ENCODE data around the gene RBL1. TPM values are rescaled to one million over a fixed set of nuclear protein-coding genes. Genes with fewer than 3 reads are reported as not detected.

RBL1 gene
- total RNA-seq, 4 donors from 2014 or later, result 4.4 to 9.0 (median 6.4) TPM

GRCh38 chr20:37102571-37102970 is 6.8 kb upstream of the RBL1 start:
- Histone ChIP-seq H3K4me1 (no peaks in the 10 kb centered on the region), H3K27me3 (no peaks in the 10 kb centered on the region), H3K36me3 (peaks cover 0 to 4% of the 10 kb centered on the region in 2 donors), H3K27ac (no peak overlapping the region), H3K9me3 (no peaks in the 10 kb centered on the region), H3K4me3 (no peak overlapping the region)
- no peak for TF ChIP-seq EP300 (IDR thresholded peaks at IDR 0.05)
- no peak for TF ChIP-seq POLR2A (IDR thresholded peaks at IDR 0.05)
- TF ChIP-seq, protein P1, sequence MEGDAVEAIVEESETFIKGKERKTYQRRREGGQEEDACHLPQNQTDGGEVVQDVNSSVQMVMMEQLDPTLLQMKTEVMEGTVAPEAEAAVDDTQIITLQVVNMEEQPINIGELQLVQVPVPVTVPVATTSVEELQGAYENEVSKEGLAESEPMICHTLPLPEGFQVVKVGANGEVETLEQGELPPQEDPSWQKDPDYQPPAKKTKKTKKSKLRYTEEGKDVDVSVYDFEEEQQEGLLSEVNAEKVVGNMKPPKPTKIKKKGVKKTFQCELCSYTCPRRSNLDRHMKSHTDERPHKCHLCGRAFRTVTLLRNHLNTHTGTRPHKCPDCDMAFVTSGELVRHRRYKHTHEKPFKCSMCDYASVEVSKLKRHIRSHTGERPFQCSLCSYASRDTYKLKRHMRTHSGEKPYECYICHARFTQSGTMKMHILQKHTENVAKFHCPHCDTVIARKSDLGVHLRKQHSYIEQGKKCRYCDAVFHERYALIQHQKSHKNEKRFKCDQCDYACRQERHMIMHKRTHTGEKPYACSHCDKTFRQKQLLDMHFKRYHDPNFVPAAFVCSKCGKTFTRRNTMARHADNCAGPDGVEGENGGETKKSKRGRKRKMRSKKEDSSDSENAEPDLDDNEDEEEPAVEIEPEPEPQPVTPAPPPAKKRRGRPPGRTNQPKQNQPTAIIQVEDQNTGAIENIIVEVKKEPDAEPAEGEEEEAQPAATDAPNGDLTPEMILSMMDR (IDR thresholded peaks at IDR 0.05), result no peak
- 81 to 98% methylated on average over 2 to 3 of the region's 6 CpGs for WGBS, 2 donors (ENCODE audit: low coverage in 1 of 2)
- ATAC-seq, result no peak

DNA sequence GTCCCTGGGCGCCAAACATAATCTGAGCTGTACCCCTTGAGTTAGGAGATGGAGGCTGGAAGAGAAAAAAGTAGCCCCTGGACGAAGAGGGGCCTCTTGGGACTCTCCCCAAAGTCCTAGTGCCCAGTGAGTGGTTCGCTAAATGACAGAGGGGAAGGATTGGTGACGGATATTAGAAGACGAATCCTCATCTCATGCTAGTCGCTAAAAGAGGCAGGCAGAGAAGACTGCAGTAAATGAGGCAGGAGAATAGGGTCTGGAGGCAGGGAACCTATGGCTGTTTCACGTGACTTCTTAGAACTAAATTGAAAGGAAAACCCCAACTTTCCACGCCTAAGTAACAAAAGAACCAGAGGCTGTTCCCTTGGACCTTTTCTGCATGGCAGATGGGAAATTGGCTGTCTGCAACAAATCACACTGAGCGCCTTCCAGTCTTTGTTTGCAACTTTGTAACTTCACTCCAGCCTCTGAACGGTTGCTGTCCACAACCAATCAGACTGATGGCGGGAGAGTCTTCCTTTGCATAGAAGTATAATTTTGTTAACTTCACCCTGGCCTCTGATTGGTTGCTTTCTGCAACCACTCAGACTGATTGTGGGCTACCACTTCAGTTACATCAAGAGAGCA is 731 bp upstream of the RBL1 start:
- WGBS, 2 donors (ENCODE audit: low coverage in 1 of 2), result 78 to 82% methylated on average over 2 to 8 of the region's 11 CpGs
- Histone ChIP-seq H3K36me3 (peaks cover 0 to 3% of the 10 kb centered on the region in 2 donors), H3K9me3 (no peaks in the 10 kb centered on the region), H3K4me1 (peaks cover 0 to 21% (median 9%) of the 10 kb centered on the region in 3 donors), H3K4me3 (peak overlapping the region; percentile 72 to 77), H3K27ac (peak overlapping the region in 3 of 4 donors; percentile 75 to 83 (median 75)), H3K27me3 (no peaks in the 10 kb centered on the region)
- no peak for ATAC-seq
- no peak for TF ChIP-seq POLR2A (IDR thresholded peaks at IDR 0.05)
- no peak for TF ChIP-seq EP300 (IDR thresholded peaks at IDR 0.05)
- TF ChIP-seq POLR2AphosphoS5 (IDR thresholded peaks at IDR 0.05), result no peak
- TF ChIP-seq, protein P1 (IDR thresholded peaks at IDR 0.05), result no peak

DNA sequence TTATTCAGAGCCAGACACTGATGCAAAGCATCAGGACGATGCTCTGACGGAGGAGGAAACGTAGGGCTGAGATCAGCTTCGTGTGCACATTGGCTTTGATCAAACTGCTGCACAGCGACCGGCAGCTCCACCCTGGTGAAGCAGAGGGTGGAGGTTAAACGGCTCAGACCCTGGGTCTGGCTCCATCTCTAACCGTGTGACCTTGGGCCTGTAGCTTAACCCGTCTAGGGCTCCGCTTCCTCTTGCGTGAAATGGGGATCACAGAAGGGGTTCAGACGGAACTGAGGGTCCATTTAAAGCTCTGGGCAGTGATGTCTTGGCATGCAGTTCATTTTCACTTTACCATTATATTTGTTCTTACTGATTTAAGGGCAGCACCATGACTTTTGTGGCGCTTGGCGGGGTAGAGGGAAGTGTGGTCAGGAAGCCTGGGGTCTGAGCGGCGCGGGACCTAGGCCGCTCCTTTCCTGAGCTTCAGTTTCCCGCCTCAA is 644 bp downstream of the RBL1 start:
- ATAC-seq, result peak; percentile 3

DNA sequence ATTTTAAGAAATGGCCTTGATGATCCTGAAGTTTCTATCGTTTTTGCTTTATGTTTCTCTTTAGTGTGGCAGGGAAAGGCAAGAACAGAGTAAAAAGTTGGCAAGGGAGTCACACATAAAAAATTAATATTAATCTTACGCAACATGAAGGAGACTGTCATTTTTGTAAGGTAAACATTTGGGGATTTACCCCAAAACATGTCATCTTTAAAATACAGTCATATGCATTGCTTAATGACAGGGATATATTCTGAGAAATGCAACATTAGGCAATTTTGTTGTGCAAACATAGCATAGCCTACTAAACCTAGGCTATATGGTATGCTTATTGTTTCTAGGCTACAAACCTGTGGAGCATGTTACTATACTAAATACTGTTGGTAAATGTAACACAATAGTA is 5.4 kb downstream of the RBL1 start:
- ATAC-seq, result no peak
- TF ChIP-seq POLR2AphosphoS5 (IDR thresholded peaks at IDR 0.05) (no peak), POLR2A (IDR thresholded peaks at IDR 0.05) (no peak), EP300 (IDR thresholded peaks at IDR 0.05) (no peak)
- TF ChIP-seq, protein P1 (IDR thresholded peaks at IDR 0.05), result no peak
- H3K27ac ChIP-seq, result no peak overlapping the region
- H3K4me1 ChIP-seq, result peaks cover 0 to 15% (median 9%) of the 10 kb centered on the region in 3 donors
- WGBS, 2 donors (ENCODE audit: low coverage in 1 of 2), result 72 to 75% methylated on average over 2 of the region's 2 CpGs
- no peaks in the 10 kb centered on the region for H3K9me3 ChIP-seq
- no peaks in the 10 kb centered on the region for H3K27me3 ChIP-seq
- no peak overlapping the region for H3K4me3 ChIP-seq
- peaks cover 0 to 42% of the 10 kb centered on the region in 2 donors for H3K36me3 ChIP-seq

More for the DNA sequence above, 644 bp downstream of the RBL1 start:
- peak overlapping the region; percentile 72 to 77 for H3K4me3 ChIP-seq
- peak overlapping the region in 3 of 4 donors; percentile 75 to 83 (median 75) for H3K27ac ChIP-seq
- peaks cover 0 to 8% of the 10 kb centered on the region in 2 donors for H3K36me3 ChIP-seq
- WGBS, 2 donors (ENCODE audit: low coverage in 1 of 2), result 0 to 2% methylated on average over 7 to 12 of the region's 19 CpGs
- TF ChIP-seq, protein P1 (IDR thresholded peaks at IDR 0.05), result no peak
- TF ChIP-seq POLR2AphosphoS5 (IDR thresholded peaks at IDR 0.05), result no peak
- TF ChIP-seq EP300 (IDR thresholded peaks at IDR 0.05), result no peak
- no peak for TF ChIP-seq POLR2A (IDR thresholded peaks at IDR 0.05)
- no peaks in the 10 kb centered on the region for H3K9me3 ChIP-seq
- H3K27me3 ChIP-seq, result no peaks in the 10 kb centered on the region
- peaks cover 0 to 21% (median 9%) of the 10 kb centered on the region in 3 donors for H3K4me1 ChIP-seq

All from gastroesophageal sphincter (tissue), 4 donors.